Panc1 (cell line): ENCODE measurements around the gene HCRT. TPM values are rescaled to one million over a fixed set of nuclear protein-coding genes. Genes with fewer than 3 reads are reported as not detected.
"Not testable (repeated sequence)": the region's sequence is repeated elsewhere in the genome, so short reads cannot be mapped to it uniquely, and the experiment has no call there.

ENCODE experiments used
- ATAC-seq: fragments of 200-7000 bp; cut with Tn5 transposase; 2 replicates; pipeline ENCODE4 v1.9.1; 2020; ENCODE audit warnings: mild to moderate bottlenecking, moderate library complexity
- BruUV-seq: library from RNA; stranded (reverse); fragments of 400-500 nt; replicated peaks from 2 replicates; lab custom pipeline; 2021; lab: Mats Ljungman, UMichigan
- CTCF ChIA-PET: fragments of 300-600 bp; sonication (Branson Sonifier 250); formaldehyde crosslinking; loops from one replicate; lab custom pipeline; 2022; ENCODE audit warnings: antibody characterized with exemption; lab: Charles Lee
- POLR2A ChIA-PET: fragments of 300-600 bp; sonication (Branson Sonifier 250); formaldehyde crosslinking; loops from one replicate; lab custom pipeline; 2022; ENCODE audit warnings: antibody characterized with exemption; lab: Charles Lee
- DNase-seq: peaks from one replicate; pipeline ENCODE4 v3.0.0-alpha.2; 2010; ENCODE audit warnings: low read depth, low spot score
- H3K27ac ChIP-seq: 2 replicates; pipeline ENCODE4 v1.5.1; 2011; ENCODE audit warnings: mild to moderate bottlenecking, low read length, inconsistent platforms
- H3K27me3 ChIP-seq: fragments of 200-500 bp; sonication (Bioruptor generic); 2 replicates; pipeline ENCODE4 v1.6.0; 2014; ENCODE audit warnings: low read length, inconsistent platforms; ENCODE audit not compliant: control insufficient read depth, insufficient read depth
- H3K36me3 ChIP-seq: fragments of 200-500 bp; sonication (Bioruptor generic); 2 replicates; pipeline ENCODE4 v1.5.1; 2014; ENCODE audit warnings: inconsistent platforms, mild to moderate bottlenecking, low read length, moderate library complexity; ENCODE audit not compliant: control insufficient read depth, insufficient read depth
- H3K4me1 ChIP-seq: 2 replicates; pipeline ENCODE4 v1.5.1; 2011; ENCODE audit warnings: inconsistent platforms, mild to moderate bottlenecking, low read length, moderate library complexity; ENCODE audit not compliant: control insufficient read depth, insufficient read depth
- H3K4me3 ChIP-seq, 2 experiments: 2 replicates each; pipeline ENCODE4 v1.5.1; 2011 to 2012; ENCODE audit warnings: low read depth in 2 of 2, low read length in 2 of 2, mild to moderate bottlenecking in 2 of 2, inconsistent platforms in 1 of 2, moderate library complexity in 1 of 2
- H3K9me3 ChIP-seq: fragments of 200-500 bp; sonication (Bioruptor generic); 2 replicates; pipeline ENCODE4 v1.5.1; 2014; ENCODE audit warnings: low read depth, mild to moderate bottlenecking, inconsistent platforms, low read length, moderate library complexity; ENCODE audit not compliant: control insufficient read depth, insufficient read depth
- CTCF ChIP-seq: fragments of 450-650 bp; IDR thresholded peaks from 2 replicates; pipeline ENCODE4 v1.5.1; 2017; ENCODE audit warnings: mild to moderate bottlenecking
- POLR2AphosphoS5 ChIP-seq: IDR thresholded peaks from 2 replicates; pipeline ENCODE4 v1.6.1; 2012; ENCODE audit warnings: mild to moderate bottlenecking, low read depth, low read length, moderate library complexity
- REST ChIP-seq, 2 experiments: IDR thresholded peaks; 2 replicates each; pipeline ENCODE4 v1.6.1; 2011 to 2012; ENCODE audit warnings: low read depth in 2 of 2, control low read depth in 1 of 2, low read length in 1 of 2, mild to moderate bottlenecking in 1 of 2, moderate library complexity in 1 of 2; ENCODE audit not compliant: insufficient read depth in 1 of 2
- SIN3A ChIP-seq: IDR thresholded peaks from 2 replicates; pipeline ENCODE4 v1.6.1; 2012; ENCODE audit warnings: low read depth, mild to moderate bottlenecking, low read length, moderate library complexity, borderline replicate concordance; ENCODE audit not compliant: insufficient read depth
- TCF7L2 ChIP-seq: IDR thresholded peaks from 2 replicates; pipeline ENCODE4 v1.6.1; 2011; ENCODE audit warnings: mild to moderate bottlenecking, low read depth, low read length, inconsistent platforms
- in situ Hi-C: cut with HindIII; loops from 2 replicates; pipeline ENCODE4 v1.10.0; 2016; ENCODE audit warnings: low sequenced_read_pairs, low pct_unique_long_range_greater_than_20kb
- intact Hi-C: fragments of 100-400 bp; cut with micrococcal nuclease; formaldehyde crosslinking; loops from one replicate; pipeline ENCODE4 v1.10.0; 2022; ENCODE audit not compliant: unreplicated experiment
- total RNA-seq: library from RNA; stranded (reverse); gene quantifications from one replicate; pipeline ENCODE4 v1.2.1, GENCODE V29; 2021; ENCODE audit not compliant: unreplicated experiment

Gene HCRT
- total RNA-seq, 1 experiment from 2014 or later, result not detected

- Histone ChIP-seq H3K4me3 (no peak overlapping the region), H3K27me3 (no peaks in the 10 kb centered on the region), H3K9me3 (no peaks in the 10 kb centered on the region), H3K27ac (peak overlapping the region; percentile 61), H3K4me1 (peaks cover under 1% of the 10 kb centered on the region; the same call in 1 of the 2 replicates), H3K36me3 (peaks cover 3% of the 10 kb centered on the region; the same call in 1 of the 2 replicates)
- ATAC-seq (peak; percentile 88), DNase-seq (peak; percentile 38)
- ChIA-PET CTCF (interaction anchor here (0.5 to 1.2 kb wide), 16 partner anchors 8 to 298 kb away, joined by 3 to 18 read pairs (median 4); no protein-coding TSS in a partner anchor), POLR2A (interaction anchor here (0.6 kb wide), 1 partner anchor 292 kb away, joined by 5 read pairs; the partner anchor contains the start of gene ODAD4)
- in situ Hi-C loops (no loop called here), intact Hi-C loops (loop anchor here (5.0 kb wide), 1 partner anchor 50 kb away; no protein-coding TSS in a partner anchor)
- TF ChIP-seq REST (IDR thresholded peaks at IDR 0.05; ENCODE audit: insufficient read depth in 1 of 2, low read depth in 2 of 2, low read length in 1 of 2) (no peak), TCF7L2 (no peak), POLR2AphosphoS5 (no peak), SIN3A (no peak), CTCF (peak; percentile 73)
- BruUV-seq, result no TSS peak
Measured at GRCh38 chr17:42221886-42222745, 36.9 kb upstream of the HCRT start.

GRCh38 chr17:42219280-42219679 lies 34.0 kb upstream of the HCRT start:
- ATAC-seq, in situ Hi-C loops: not testable (repeated sequence)

More at GRCh38 chr17:42219280-42219679, 34.0 kb upstream of the HCRT start:
- BruUV-seq, H3K27me3 ChIP-seq, POLR2A ChIA-PET, DNase-seq, CTCF ChIA-PET, H3K27ac ChIP-seq, H3K4me1 ChIP-seq, intact Hi-C loops, H3K9me3 ChIP-seq, H3K4me3 ChIP-seq, H3K36me3 ChIP-seq: not testable (repeated sequence)
